ENCODE data around the gene NGF.

NGF gene

DNA sequence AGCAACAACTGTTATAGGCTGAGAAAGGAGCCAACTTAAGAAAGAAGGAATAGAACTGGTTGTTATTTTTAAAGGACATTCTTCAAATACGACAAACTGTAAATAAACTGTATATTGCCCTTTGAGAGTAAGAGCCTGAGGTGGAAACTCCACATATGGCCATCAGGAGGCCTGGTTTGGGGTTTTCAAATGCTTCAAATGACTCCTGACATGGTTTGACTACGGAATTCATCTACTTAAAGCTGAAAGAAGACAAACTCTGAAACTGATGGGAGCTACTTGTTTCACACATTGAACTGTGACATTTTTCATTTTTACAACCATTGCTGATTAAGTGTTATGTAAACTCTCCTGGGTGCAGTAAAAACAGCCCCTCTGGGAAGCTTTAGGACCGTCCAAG lies 59.8 kb downstream of the NGF start:
- DNase-seq (ENCODE audit: low read depth), result no peak

DNA sequence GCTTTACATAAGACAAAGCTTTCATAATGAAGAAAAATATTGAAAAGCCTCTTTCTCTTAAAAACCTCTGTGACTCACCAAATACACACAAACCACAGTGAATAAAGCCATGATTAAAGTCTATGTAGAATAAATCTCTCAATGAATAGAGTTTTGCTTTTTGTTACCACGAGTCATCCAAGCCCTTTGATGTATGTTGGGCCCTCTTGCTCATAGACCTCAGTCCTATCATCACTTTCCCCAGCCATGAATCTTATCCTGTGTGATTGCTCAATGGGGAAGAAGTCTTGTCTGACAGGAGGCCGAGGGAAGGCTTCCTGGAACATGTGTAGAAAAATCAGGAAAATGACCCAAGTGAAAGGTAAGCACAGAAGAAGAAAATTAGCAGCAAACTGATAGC lies 60.8 kb downstream of the NGF start:
- DNase-seq (ENCODE audit: low read depth), result no peak

GRCh38 chr1:115275216-115275615 lies 62.8 kb downstream of the NGF start:
- DNase-seq (ENCODE audit: low read depth), result no peak

DNA sequence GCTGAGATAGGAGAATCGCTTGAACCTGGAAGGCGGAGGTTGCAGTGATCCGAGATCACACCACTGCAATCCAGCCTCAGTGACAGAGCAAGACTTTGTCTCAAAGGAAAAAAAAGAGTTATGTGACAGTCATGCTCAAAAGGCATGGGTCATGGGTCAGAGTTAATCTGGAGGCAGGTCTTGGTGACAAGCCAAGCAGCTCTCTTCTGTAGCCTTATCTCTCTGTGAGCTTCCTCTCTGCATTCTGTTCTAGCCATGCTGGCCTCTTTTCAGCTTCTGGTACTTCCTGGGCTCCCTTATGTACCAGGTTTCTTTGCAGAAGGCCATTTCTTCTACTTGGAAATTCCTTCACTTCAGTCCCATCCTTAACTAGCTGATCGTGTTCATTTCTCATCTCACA lies 63.6 kb downstream of the NGF start:
- no peak for DNase-seq (ENCODE audit: low read depth)

DNA sequence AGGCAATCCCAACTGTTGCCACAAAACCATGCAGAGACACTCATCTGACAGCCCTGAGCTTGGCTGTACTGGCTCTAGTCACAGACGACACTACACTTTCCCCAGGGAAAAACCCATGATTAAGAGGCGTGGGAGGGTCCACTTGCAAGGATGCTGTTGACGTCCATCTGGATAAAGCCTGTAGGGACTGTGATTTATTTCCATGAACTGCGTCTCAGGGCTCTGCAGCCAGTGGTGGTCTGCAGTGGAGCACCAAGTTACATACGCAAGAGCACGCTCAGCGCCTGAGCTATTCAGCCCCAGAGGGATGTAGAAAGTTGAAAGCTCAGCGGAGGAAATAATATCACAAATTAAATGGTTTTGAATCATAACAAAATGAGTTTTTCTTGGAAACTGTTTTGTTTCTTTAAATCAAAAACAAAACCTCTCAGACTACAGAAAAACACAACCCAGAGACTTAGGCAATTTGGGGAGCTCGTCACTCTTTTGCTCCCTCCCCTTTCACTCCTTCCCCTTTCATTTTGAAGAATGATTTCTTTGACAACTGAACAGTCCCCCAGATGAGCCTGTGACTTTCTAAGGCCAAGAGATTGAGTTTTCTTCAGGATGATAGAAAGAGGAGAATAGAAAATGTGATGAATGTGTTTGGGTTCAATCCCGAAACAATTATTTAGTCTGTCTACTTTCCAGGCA lies 71.2 kb downstream of the NGF start:
- no peak for DNase-seq (ENCODE audit: low read depth)

DNA sequence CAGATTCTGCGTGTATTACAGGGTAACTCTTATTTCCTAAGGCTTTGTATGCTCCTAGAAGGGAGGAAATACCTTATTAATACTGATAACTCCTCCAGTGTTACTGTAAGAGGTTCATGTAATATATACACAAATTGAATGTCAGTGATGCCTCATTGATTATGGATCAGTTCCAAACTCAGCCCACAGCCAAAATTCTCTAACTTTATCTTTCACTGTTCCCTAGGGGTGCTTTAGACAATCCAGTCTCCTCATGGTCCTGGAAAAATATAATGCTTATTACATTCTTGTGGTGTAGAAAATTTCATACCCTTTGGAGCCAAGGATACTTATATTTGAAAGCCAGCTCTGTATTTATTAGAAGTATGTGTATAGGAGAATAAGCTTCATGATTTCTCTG lies 73.0 kb downstream of the NGF start:
- no peak for DNase-seq (ENCODE audit: low read depth)

- no peak for DNase-seq (ENCODE audit: low read depth)
Observed at GRCh38 chr1:115262886-115263285, 75.2 kb downstream of the NGF start.

- no peak for DNase-seq (ENCODE audit: low read depth)
Observed at GRCh38 chr1:115261496-115261895, 76.6 kb downstream of the NGF start.

GRCh38 chr1:115258302-115258866 lies 79.7 kb downstream of the NGF start:
- no peak for DNase-seq (ENCODE audit: low read depth)

GRCh38 chr1:115257591-115257990 lies 80.5 kb downstream of the NGF start:
- no peak for DNase-seq (ENCODE audit: low read depth)

DNA sequence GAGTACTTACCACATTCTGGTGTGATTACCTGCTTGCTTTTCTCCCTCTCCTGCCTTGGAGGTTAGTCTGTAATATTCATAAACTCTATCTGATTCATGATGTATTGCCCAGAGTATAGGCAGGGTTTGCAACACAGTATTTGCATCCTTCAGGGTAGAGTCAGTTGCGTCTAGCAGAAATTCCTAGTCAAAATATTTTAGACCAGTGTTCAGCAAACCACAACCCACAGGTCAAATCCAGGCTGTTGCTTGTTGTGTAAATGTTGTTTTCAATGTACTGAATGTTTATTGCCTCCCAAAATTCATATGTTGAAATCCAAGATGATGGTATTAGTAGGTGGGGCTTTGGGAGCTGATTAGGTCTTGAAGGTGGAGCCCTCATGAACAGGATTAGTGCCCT lies 82.9 kb downstream of the NGF start:
- DNase-seq (ENCODE audit: low read depth), result no peak

DNA sequence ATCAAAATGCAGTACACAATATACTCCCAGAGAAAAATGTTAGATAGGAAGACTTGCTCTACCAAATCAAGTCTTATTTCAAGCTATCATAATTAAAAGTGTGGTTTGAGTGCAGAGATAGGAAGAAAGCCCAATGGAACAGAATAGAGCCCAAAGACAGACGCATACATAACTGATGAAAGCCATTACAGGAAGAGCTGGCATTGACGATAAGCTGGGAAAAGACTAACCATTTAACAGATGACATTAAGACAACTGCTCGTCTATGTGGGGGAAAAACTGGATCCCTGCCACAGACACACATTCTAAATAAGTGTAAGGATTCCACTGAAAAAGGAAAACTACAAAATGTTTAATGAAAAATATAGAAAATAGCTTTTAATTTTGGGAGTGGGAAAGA lies 85.5 kb downstream of the NGF start:
- no peak for DNase-seq (ENCODE audit: low read depth)

- no peak for DNase-seq (ENCODE audit: low read depth)
Observed at GRCh38 chr1:115251856-115252255, 86.2 kb downstream of the NGF start.

- no peak for DNase-seq (ENCODE audit: low read depth)
Observed at GRCh38 chr1:115251340-115251748, 86.7 kb downstream of the NGF start.

- DNase-seq (ENCODE audit: low read depth), result no peak
Observed at GRCh38 chr1:115246526-115246925, 91.5 kb downstream of the NGF start.

GRCh38 chr1:115245227-115245626 lies 92.8 kb downstream of the NGF start:
- DNase-seq (ENCODE audit: low read depth), result no peak

GRCh38 chr1:115242543-115242942 lies 95.5 kb downstream of the NGF start:
- no peak for DNase-seq (ENCODE audit: low read depth)

- DNase-seq (ENCODE audit: low read depth), result no peak
Observed at GRCh38 chr1:115241309-115241708, 96.7 kb downstream of the NGF start.

- no peak for DNase-seq (ENCODE audit: low read depth)
Observed at GRCh38 chr1:115240297-115240696, 97.8 kb downstream of the NGF start.

DNA sequence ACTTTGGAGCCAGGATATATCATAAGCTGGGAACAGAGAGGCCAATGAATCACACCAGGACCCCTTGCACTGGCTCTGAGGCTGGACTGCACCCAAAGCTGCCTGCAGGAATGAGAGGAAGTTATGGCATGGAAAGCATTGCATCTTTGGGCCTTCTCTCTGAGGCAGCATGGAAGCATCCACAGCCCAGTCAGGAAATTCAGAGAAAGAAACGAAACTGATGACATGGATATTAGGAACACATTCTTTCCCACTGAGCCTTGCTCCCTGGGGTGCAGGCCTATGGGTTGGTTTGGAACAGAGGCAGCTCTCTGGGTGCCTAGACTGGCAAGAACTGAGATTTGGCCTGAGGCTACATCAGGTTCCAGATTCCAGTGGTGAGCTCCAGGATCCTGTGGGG lies 98.6 kb downstream of the NGF start:
- DNase-seq (ENCODE audit: low read depth), result no peak

DNA sequence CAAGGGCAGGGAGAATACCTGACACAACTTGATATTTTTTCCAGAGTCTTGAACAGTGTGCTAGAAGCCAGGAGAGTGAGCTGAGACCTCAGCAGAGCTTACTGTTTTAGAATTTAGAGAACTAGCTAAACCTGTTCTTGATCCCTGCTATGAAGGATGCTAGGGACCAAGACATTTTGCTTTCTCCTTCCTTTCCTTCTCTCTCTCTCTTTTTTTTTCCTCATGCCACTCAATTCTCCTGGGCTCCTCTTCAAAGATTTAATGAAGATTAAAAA lies 99.0 kb downstream of the NGF start:
- no peak for DNase-seq (ENCODE audit: low read depth)

DNA sequence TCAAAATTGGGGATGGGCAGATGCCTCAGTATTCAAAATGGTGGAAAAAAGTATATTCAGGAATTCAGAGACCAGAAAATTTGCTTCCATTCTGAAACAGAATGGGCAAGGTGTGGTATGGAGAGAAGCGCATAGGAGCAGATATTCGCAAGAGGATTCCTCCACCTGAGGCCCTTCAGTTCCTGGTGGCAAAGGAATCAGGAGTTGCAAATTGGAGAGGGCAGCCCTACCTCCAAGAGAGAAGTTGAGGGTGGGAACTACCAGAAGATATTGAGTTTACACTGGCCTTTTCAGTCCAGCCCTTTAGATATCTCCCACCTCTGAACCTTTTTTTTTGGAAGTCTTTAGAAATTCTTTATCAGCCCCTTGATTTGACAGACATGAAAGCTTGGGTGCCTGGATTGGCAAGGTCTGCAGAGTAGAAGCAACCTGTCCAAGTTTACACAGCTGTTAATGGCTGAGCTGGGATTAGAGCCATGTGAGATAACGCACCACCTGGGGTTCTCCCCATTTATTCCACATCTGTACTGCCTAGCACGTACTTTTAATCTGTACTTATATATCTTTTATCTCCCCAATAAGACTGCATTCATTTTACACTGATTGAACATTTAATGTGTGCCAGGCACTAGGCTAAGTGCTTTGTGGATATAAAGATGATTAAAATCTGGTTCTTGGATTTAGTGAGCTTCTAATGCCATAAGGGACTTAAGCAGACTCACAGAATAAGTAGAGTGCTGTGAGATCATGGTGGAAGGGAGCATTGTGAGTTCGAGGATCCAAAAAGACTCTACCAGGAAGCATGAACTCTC lies 99.5 kb downstream of the NGF start:
- DNase-seq (ENCODE audit: low read depth), result no peak

DNA sequence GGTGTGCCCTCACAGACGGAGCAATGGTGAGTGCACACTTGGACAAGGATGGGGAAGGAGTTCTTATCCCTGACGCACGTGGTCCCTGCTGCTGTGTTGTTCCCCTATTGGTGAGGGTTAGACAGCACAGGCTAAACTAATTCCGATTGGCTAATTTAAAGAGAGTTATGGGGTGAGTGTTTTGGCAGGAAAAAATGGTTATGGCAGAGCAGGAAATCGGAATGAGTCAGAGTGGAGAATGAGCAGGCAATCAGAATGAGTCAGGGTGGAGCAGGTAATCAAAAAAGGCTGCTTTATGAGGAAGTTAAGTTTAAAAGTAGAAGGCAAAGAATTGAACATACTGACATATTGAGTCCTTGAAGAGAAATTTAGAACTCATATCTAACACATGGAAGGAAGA lies 100.5 kb downstream of the NGF start:
- DNase-seq (ENCODE audit: low read depth), result no peak

DNA sequence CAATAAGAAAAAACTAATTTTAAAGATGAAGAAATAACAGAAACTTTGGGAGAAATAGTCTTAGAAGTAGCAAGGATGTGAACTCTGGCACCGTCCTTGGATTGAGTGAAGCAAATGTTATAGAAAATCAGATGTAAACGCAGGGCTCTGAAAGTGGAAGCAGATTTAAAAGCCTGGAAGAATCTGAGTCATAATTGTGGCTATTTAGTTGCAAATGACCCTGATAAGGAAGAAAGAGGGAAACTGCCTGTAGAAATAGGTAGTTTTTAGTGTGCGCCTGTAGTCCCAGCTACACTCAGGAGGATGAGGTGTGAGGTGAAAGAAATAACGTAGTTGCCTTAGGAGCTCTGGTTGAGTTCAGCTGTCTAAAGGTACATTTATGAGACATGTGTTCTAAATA lies 101.0 kb downstream of the NGF start:
- DNase-seq (ENCODE audit: low read depth), result no peak
